KOPT-K1 (cell line): ENCODE data around the gene PRKAR1B.

ENCODE experiments used
- H3K27ac ChIP-seq: fragments of 200-600 bp; sonication (generic); 2 replicates; pipeline ENCODE4 v1.5.1; 2016; ENCODE audit warnings: antibody characterized with exemption, mild to moderate bottlenecking, low read depth, low read length; ENCODE audit not compliant: poor library complexity, severe bottlenecking
- H3K36me3 ChIP-seq: fragments of 200-600 bp; sonication (generic); 2 replicates; pipeline ENCODE4 v1.5.1; 2017; ENCODE audit warnings: antibody characterized with exemption, mild to moderate bottlenecking, low read length, moderate library complexity; ENCODE audit not compliant: insufficient read depth
- H3K9me3 ChIP-seq: fragments of 200-600 bp; sonication (generic); 2 replicates; pipeline ENCODE4 v1.5.1; 2017; ENCODE audit warnings: antibody characterized with exemption, low read length, mild to moderate bottlenecking; ENCODE audit not compliant: insufficient read depth, poor library complexity, severe bottlenecking

PRKAR1B gene

GRCh38 chr7:522071-522950, 204.8 kb downstream of the PRKAR1B start:
- no peaks in the 10 kb centered on the region for H3K36me3 ChIP-seq
- peaks cover 2% of the 10 kb centered on the region for H3K9me3 ChIP-seq
- no peak overlapping the region for H3K27ac ChIP-seq

- Histone ChIP-seq H3K9me3 (no peaks in the 10 kb centered on the region), H3K27ac (no peak overlapping the region), H3K36me3 (no peaks in the 10 kb centered on the region)
These were observed 205.6 kb downstream of the PRKAR1B start for GRCh38 chr7:521221-522070.

GRCh38 chr7:520503-521161, 206.4 kb downstream of the PRKAR1B start:
- Histone ChIP-seq H3K27ac (no peak overlapping the region), H3K36me3 (no peaks in the 10 kb centered on the region), H3K9me3 (no peaks in the 10 kb centered on the region)

- Histone ChIP-seq H3K36me3 (no peaks in the 10 kb centered on the region), H3K27ac (no peak within 1 kb of the TSS), H3K9me3 (no peaks in the 10 kb centered on the region)
These were observed 207.3 kb downstream of the PRKAR1B start, which contains the start of gene PDGFA for GRCh38 chr7:519484-520390. Gene PDGFA (minus strand): TSS chr7:519846. CDS start chr7:519001, 845 bp downstream.

GRCh38 chr7:518630-519483, 208.2 kb downstream of the PRKAR1B start:
- Histone ChIP-seq H3K27ac (no peak overlapping the region), H3K9me3 (no peaks in the 10 kb centered on the region), H3K36me3 (no peaks in the 10 kb centered on the region)

GRCh38 chr7:517774-518629, 209.1 kb downstream of the PRKAR1B start:
- Histone ChIP-seq H3K9me3 (no peaks in the 10 kb centered on the region), H3K36me3 (no peaks in the 10 kb centered on the region), H3K27ac (no peak overlapping the region)

GRCh38 chr7:516606-517456, 210.2 kb downstream of the PRKAR1B start:
- Histone ChIP-seq H3K9me3 (no peaks in the 10 kb centered on the region), H3K27ac (no peak overlapping the region), H3K36me3 (no peaks in the 10 kb centered on the region)

- Histone ChIP-seq H3K36me3 (no peaks in the 10 kb centered on the region), H3K27ac (no peak overlapping the region), H3K9me3 (no peaks in the 10 kb centered on the region)
These were observed 210.9 kb downstream of the PRKAR1B start for GRCh38 chr7:516216-516605.

- Histone ChIP-seq H3K27ac (no peak overlapping the region), H3K36me3 (no peaks in the 10 kb centered on the region), H3K9me3 (no peaks in the 10 kb centered on the region)
These were observed 211.5 kb downstream of the PRKAR1B start for GRCh38 chr7:515628-516027.

GRCh38 chr7:514651-515598, 212.2 kb downstream of the PRKAR1B start:
- H3K36me3 ChIP-seq, result no peaks in the 10 kb centered on the region
- H3K27ac ChIP-seq, result no peak overlapping the region

GRCh38 chr7:514242-514641, 212.8 kb downstream of the PRKAR1B start:
- no peaks in the 10 kb centered on the region for H3K36me3 ChIP-seq
- H3K9me3 ChIP-seq, result no peaks in the 10 kb centered on the region
- H3K27ac ChIP-seq, result no peak overlapping the region

More at GRCh38 chr7:514651-515598, 212.2 kb downstream of the PRKAR1B start:
- no peaks in the 10 kb centered on the region for H3K9me3 ChIP-seq
